ENCODE data around the gene TBL2. TPM values are rescaled to one million over a fixed set of nuclear protein-coding genes. Genes with fewer than 3 reads are reported as not detected.
A peak's percentile ranks its signal among the peaks of the same experiment; 100 is the strongest.
"Not testable (repeated sequence)": the region's sequence is repeated elsewhere in the genome, so short reads cannot be mapped to it uniquely, and the experiment has no call there.

Gene TBL2
- polyA plus RNA-seq, 2 of the 4 experiments (the other 2 are of a cell fraction), result 34.4 to 46.4 TPM

- peaks cover 46% of the 10 kb centered on the region for H3K4me1 ChIP-seq
- no peak for TF ChIP-seq TP53 (CRISPR knock-in tag; IDR thresholded peaks at IDR 0.05)
- peak; percentile 12 for TF ChIP-seq ZFP36 (IDR thresholded peaks at IDR 0.05; ENCODE audit: borderline replicate concordance, partially characterized antibody)
- CTCF ChIA-PET, result interaction anchor here (0.7 to 19.7 kb wide), 12 partner anchors 9 to 126 kb away, joined by 3 to 290 read pairs (median 6); partner anchors contain the start of genes ABHD11, STX1A, TBL2 and VPS37D
- no peak for ATAC-seq
- WGBS (ENCODE audit: missing lambda C conversion rate), result 80% methylated on average over 4 of the region's 4 CpGs
- no peaks in the 10 kb centered on the region for H3K9me3 ChIP-seq
- H3K4me2 ChIP-seq, result no peak overlapping the region
- POLR2A ChIA-PET, result no interaction called here
- DNase-seq (ENCODE audit: low read depth in 1 of 2, low spot score in 1 of 2), result no peak
- no peak overlapping the region for H3K4me3 ChIP-seq
- 0 out of 6 replicates have a peak overlapping the region, but pooled peaks of 1 of the 2 experiments have one; percentile 13 for H3K27ac ChIP-seq
- no peak for FAIRE-seq
Measured at GRCh38 chr7:73610105-73610504, 31.7 kb upstream of the TBL2 start.

GRCh38 chr7:73607692-73607983 lies 29.3 kb upstream of the TBL2 start:
- CTCF ChIA-PET, result interaction anchor here (0.6 to 19.7 kb wide), 49 partner anchors 11 to 415 kb away, joined by 3 to 290 read pairs (median 7); partner anchors contain the start of genes ABHD11, METTL27, MLXIPL and STX1A
- POLR2A ChIA-PET; H3K9me3 ChIP-seq; ATAC-seq; H3K4me2 ChIP-seq; FAIRE-seq; DNase-seq (ENCODE audit: low read depth in 1 of 2, low spot score in 1 of 2); H3K4me3 ChIP-seq: not testable (repeated sequence)
- peak overlapping the region; percentile 32 to 66; a peak in 5 of 6 replicates for H3K27ac ChIP-seq
- peak; percentile 81 for TF ChIP-seq ZFP36 (IDR thresholded peaks at IDR 0.05; ENCODE audit: borderline replicate concordance, partially characterized antibody)
- WGBS (ENCODE audit: missing lambda C conversion rate), result 66% methylated on average over 4 of the region's 5 CpGs
- H3K4me1 ChIP-seq, result peaks cover 24% of the 10 kb centered on the region

DNA sequence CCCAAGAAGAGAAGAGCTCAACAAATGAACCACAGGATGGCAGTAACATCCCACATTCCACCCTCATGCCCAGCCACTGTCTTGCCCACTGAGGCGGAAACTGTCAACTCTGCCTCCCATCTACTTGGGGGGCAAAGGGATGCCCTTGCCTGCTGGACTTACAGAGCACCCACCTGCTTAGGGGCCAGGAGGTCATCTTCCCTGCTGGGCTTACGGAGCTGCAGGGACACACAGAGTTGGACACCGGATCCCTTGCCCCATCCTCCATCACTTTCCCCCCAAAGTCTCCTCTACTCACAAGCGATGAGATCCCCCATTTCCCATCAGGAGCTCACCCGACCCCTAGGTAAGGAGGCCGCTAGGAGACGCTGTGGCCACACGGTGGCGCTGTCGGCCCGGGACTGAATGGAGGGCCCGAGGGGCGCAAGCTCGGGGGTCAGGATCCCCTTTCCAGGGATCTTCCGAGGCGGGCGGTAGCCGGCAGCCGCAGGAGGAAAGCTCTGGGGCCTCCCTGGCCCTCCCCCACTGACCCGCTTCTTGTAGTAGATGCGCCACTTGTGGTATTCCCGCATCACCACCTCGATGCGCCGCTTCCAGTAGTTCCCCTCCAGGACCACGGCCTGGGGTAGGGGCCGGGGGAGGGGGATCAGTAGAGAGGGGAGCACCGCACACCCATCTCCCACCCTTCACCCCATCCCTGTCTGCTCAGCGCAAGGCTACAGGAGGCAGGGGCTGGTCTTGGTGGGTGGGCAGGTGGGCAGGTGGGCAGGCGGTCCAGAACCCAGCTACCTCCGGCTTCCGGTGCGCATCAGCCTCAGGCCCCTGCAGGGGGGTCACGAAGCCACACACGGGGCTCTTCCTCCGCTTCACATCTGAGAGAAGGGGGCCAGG lies 28.7 kb upstream of the TBL2 start:
- H3K4me2 ChIP-seq, result peak overlapping the region; percentile 47
- H3K9me3 ChIP-seq, result no peaks in the 10 kb centered on the region
- DNase-seq (ENCODE audit: low read depth in 1 of 2, low spot score in 1 of 2) (peak; percentile 59 to 84), FAIRE-seq (no peak), ATAC-seq (peak; percentile 83 to 88)
- no peak overlapping the region for H3K4me3 ChIP-seq
- ChIA-PET CTCF (interaction anchor here (0.6 to 19.7 kb wide), 60 partner anchors 11 to 415 kb away, joined by 3 to 290 read pairs (median 4); partner anchors contain the start of genes ABHD11, METTL27, MLXIPL and STX1A), POLR2A (interaction anchor here (1.0 to 1.6 kb wide), 3 partner anchors 98 to 244 kb away, joined by 3 to 4 read pairs (median 3); no protein-coding TSS in a partner anchor)
- peak overlapping the region; percentile 32 to 66; a peak in 5 of 6 replicates for H3K27ac ChIP-seq
- TF ChIP-seq MYC (IDR thresholded peaks at IDR 0.05; ENCODE audit: borderline replicate concordance, low read length) (no peak), BHLHE40 (IDR thresholded peaks at IDR 0.05; ENCODE audit: low read depth, low read length) (no peak), CTCF (IDR thresholded peaks at IDR 0.05) (peak; percentile 93), RAD21 (conservative IDR thresholded peaks at IDR 0.05 in 1 of 2, IDR thresholded peaks at IDR 0.05 in 1 of 2) (peak; percentile 96 to 97), SMC3 (IDR thresholded peaks at IDR 0.05) (peak; percentile 97), JUN (IDR thresholded peaks at IDR 0.05) (0 out of 5 replicates have a peak, but pooled peaks of 1 of the 2 experiments have one; percentile 23), EHF (CRISPR knock-in tag; IDR thresholded peaks at IDR 0.05) (no peak), KDM5A (IDR thresholded peaks at IDR 0.05) (no peak)
- H3K4me1 ChIP-seq, result peaks cover 18% of the 10 kb centered on the region
- 26% methylated on average over 30 of the region's 36 CpGs for WGBS (ENCODE audit: missing lambda C conversion rate)

GRCh38 chr7:73605601-73606220 lies 27.3 kb upstream of the TBL2 start:
- Histone ChIP-seq H3K4me2 (no peak overlapping the region), H3K27ac (no peak overlapping the region), H3K4me1 (peaks cover 14% of the 10 kb centered on the region), H3K4me3 (no peak overlapping the region), H3K9me3 (no peaks in the 10 kb centered on the region)
- ChIA-PET CTCF (interaction anchor here (0.6 to 19.7 kb wide), 28 partner anchors 9 to 943 kb away, joined by 3 to 290 read pairs (median 15); partner anchors contain the start of genes ABHD11, MLXIPL, STX1A and TBL2), POLR2A (interaction anchor here (0.7 to 1.6 kb wide), 3 partner anchors 99 to 245 kb away, joined by 3 read pairs; no protein-coding TSS in a partner anchor)
- TF ChIP-seq RARB (CRISPR knock-in tag; IDR thresholded peaks at IDR 0.05) (no peak), GATA3 (IDR thresholded peaks at IDR 0.05; ENCODE audit: borderline replicate concordance) (no peak), SREBF2 (IDR thresholded peaks at IDR 0.05) (no peak), MAFK (IDR thresholded peaks at IDR 0.05; ENCODE audit: partially characterized antibody) (no peak), HOXB13 (CRISPR knock-in tag; IDR thresholded peaks at IDR 0.05; ENCODE audit: low read depth) (no peak)
- DNase-seq (ENCODE audit: low read depth in 1 of 2, low spot score in 1 of 2) (no peak), FAIRE-seq (no peak), ATAC-seq (no peak)
- 86% methylated on average over 22 of the region's 23 CpGs for WGBS (ENCODE audit: missing lambda C conversion rate)

Measured in A549 (cell line).